ENCODE results near the gene EVI5L.

EVI5L gene

GRCh38 chr19:7818806-7819205 lies 11.2 kb upstream of the EVI5L start:
- DNase-seq = no peak

GRCh38 chr19:7819337-7819736 lies 10.7 kb upstream of the EVI5L start:
- no peak for DNase-seq

- no peak for DNase-seq
Measured at GRCh38 chr19:7820588-7820987, 9.4 kb upstream of the EVI5L start.

- no peak for DNase-seq
Measured at GRCh38 chr19:7822910-7823515, 7.0 kb upstream of the EVI5L start.

GRCh38 chr19:7823686-7824301 lies 6.2 kb upstream of the EVI5L start:
- DNase-seq = no peak

GRCh38 chr19:7829166-7829520 lies 875 bp upstream of the EVI5L start:
- DNase-seq = no peak

- peak in 1 of 2 experiments; percentile 15 for DNase-seq
Measured at GRCh38 chr19:7830272-7830771, 304 bp downstream of the EVI5L start.

GRCh38 chr19:7830823-7831222 lies 805 bp downstream of the EVI5L start:
- DNase-seq = no peak

GRCh38 chr19:7831452-7831851 lies 1.4 kb downstream of the EVI5L start:
- peak in 1 of 2 experiments; percentile 13 for DNase-seq

- DNase-seq = no peak
Measured at GRCh38 chr19:7832009-7832408, 2.0 kb downstream of the EVI5L start.

- no peak for DNase-seq
Measured at GRCh38 chr19:7832781-7833180, 2.8 kb downstream of the EVI5L start.

GRCh38 chr19:7833225-7834099 lies 3.4 kb downstream of the EVI5L start:
- DNase-seq = no peak

GRCh38 chr19:7839476-7839875 lies 9.5 kb downstream of the EVI5L start:
- DNase-seq = no peak

GRCh38 chr19:7840629-7841028 lies 10.6 kb downstream of the EVI5L start:
- DNase-seq = no peak

GRCh38 chr19:7841751-7842660 lies 12.0 kb downstream of the EVI5L start:
- DNase-seq = no peak

- DNase-seq = no peak
Measured at GRCh38 chr19:7842661-7843294, 12.8 kb downstream of the EVI5L start.

GRCh38 chr19:7843521-7843920 lies 13.5 kb downstream of the EVI5L start:
- no peak for DNase-seq

- DNase-seq = no peak
Measured at GRCh38 chr19:7844405-7844804, 14.4 kb downstream of the EVI5L start.

GRCh38 chr19:7844951-7845350 lies 14.9 kb downstream of the EVI5L start:
- DNase-seq = no peak

- no peak for DNase-seq
Measured at GRCh38 chr19:7845390-7846154, 15.6 kb downstream of the EVI5L start.

- DNase-seq = no peak
Measured at GRCh38 chr19:7846155-7846646, 16.2 kb downstream of the EVI5L start.

All from NCI-H526 (cell line).